Peyer's patch (tissue), 4 donors: ENCODE data around the gene TCAF1. TPM values are rescaled to one million over a fixed set of nuclear protein-coding genes. Genes with fewer than 3 reads are reported as not detected.
A peak's percentile ranks its signal among the peaks of the same experiment; 100 is the strongest.
"Not testable (repeated sequence)": the region's sequence is repeated elsewhere in the genome, so short reads cannot be mapped to it uniquely, and the experiment has no call there.

Experiments used
- DNase-seq, 3 donors: peaks; one replicate each; pipeline ENCODE4 v3.0.0-alpha.2; 2017 to 2019
- H3K27ac ChIP-seq, 4 donors: fragments of 200-600 bp; sonication (generic); one replicate each; pipeline ENCODE4 v1.5.1; 2016 to 2019
- H3K27me3 ChIP-seq, 2 donors: fragments of 200-600 bp; sonication (generic); one replicate each; pipeline ENCODE4 v1.5.1; 2019
- H3K36me3 ChIP-seq, 3 donors: fragments of 200-600 bp; sonication (generic); one replicate each; pipeline ENCODE4 v1.5.1; 2016 to 2019
- H3K4me1 ChIP-seq, 4 donors: fragments of 200-600 bp; sonication (generic); one replicate each; pipeline ENCODE4 v1.5.1; 2016 to 2019
- H3K4me3 ChIP-seq, 4 donors: fragments of 200-600 bp; sonication (generic); 1 replicate in 3 of 4; 2 replicates in 1 of 4; pipeline ENCODE4 v1.5.1; 2016 to 2019; ENCODE audit warnings: mild to moderate bottlenecking in 1 of 4
- H3K9me3 ChIP-seq, 4 donors: fragments of 200-600 bp; sonication (generic); one replicate each; pipeline ENCODE4 v1.5.1; 2016 to 2019; ENCODE audit warnings: mild to moderate bottlenecking in 1 of 4
- POLR2A ChIP-seq, 2 donors: fragments of 450-650 bp; IDR thresholded peaks; one replicate each; pipeline ENCODE4 v1.5.1; 2017; ENCODE audit warnings: antibody characterized with exemption in 2 of 2, mild to moderate bottlenecking in 2 of 2, moderate library complexity in 2 of 2
- total RNA-seq, 4 donors: library from RNA; depleted of rRNA; stranded (reverse); fragments of >200 nt; gene quantifications; one replicate each; pipeline ENCODE4 v1.1.0, GENCODE V29; 2016
- TF ChIP-seq, protein P1 (sequence below), 6 experiments: fragments of 450-650 bp in 4 of 6; fragments of 200-600 bp in 2 of 6; sonication (generic) in 1 of 6; IDR thresholded peaks; one replicate each; pipeline ENCODE4 v1.5.1; 2017 to 2019; ENCODE audit warnings: antibody characterized with exemption in 6 of 6, mild to moderate bottlenecking in 3 of 6, moderate library complexity in 1 of 6

The TCAF1 gene
- total RNA-seq, 4 donors from 2014 or later, result 21.8 to 33.8 (median 24.4) TPM

DNA sequence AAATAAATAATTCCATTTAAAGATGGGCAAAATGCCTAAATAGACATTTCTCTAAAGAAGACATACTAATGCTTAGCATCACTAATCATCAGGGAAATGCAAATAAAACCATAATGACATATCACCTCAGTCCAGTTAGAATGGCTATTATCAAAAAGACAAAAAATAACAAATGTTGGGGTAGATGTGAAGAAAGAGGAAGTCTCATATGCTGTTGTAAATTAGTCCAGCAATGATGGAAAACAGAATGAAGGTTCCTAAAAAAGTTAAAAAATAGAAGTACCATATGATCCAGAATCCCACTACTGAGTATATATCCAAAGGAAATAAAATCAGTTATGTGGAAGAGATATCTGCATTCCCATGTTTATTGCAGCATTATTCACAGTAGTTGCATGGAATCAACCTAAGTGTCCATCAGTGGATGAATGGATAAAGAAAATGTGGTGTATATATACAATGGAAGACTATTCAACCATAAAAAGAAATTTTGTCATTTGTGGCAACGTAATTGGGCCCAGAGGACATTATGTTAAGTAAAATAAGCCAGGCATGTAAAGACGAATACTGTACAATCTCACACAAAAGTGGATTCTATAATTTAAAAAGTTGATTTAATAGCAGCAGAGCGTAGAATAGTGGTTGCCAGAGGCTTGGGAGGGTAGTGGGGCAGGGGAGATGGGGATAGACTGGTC, 52.0 kb downstream of the TCAF1 start:
- H3K27me3 ChIP-seq, result no peaks in the 10 kb centered on the region
- H3K9me3 ChIP-seq, result no peaks in the 10 kb centered on the region
- no peak overlapping the region for H3K4me3 ChIP-seq
- H3K36me3 ChIP-seq, result no peaks in the 10 kb centered on the region
- DNase-seq, result no peak
- no peaks in the 10 kb centered on the region for H3K4me1 ChIP-seq
- TF ChIP-seq, protein P1, sequence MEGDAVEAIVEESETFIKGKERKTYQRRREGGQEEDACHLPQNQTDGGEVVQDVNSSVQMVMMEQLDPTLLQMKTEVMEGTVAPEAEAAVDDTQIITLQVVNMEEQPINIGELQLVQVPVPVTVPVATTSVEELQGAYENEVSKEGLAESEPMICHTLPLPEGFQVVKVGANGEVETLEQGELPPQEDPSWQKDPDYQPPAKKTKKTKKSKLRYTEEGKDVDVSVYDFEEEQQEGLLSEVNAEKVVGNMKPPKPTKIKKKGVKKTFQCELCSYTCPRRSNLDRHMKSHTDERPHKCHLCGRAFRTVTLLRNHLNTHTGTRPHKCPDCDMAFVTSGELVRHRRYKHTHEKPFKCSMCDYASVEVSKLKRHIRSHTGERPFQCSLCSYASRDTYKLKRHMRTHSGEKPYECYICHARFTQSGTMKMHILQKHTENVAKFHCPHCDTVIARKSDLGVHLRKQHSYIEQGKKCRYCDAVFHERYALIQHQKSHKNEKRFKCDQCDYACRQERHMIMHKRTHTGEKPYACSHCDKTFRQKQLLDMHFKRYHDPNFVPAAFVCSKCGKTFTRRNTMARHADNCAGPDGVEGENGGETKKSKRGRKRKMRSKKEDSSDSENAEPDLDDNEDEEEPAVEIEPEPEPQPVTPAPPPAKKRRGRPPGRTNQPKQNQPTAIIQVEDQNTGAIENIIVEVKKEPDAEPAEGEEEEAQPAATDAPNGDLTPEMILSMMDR (IDR thresholded peaks at IDR 0.05), result no peak
- no peak for TF ChIP-seq POLR2A (IDR thresholded peaks at IDR 0.05)
- H3K27ac ChIP-seq, result no peak overlapping the region

DNA sequence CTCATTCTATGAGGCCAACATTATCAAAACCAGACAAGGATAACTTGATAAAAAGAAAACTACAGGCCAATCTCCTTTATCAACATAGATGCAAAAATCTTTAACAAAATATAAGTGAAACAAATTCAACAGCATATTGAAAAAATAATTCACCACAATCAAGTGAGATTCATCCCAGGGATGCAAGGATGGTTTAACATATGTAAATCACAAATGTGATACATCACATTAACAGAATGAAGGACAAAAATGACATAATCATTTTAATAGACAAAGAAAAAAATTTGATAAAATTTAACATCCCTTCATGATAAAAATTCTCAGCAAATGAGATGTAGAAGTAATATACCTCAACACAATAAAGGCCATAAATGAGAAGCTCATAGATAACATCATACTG, 53.8 kb downstream of the TCAF1 start:
- no peak for TF ChIP-seq POLR2A (IDR thresholded peaks at IDR 0.05)
- TF ChIP-seq, protein P1 (IDR thresholded peaks at IDR 0.05), result no peak
- Histone ChIP-seq H3K9me3 (no peaks in the 10 kb centered on the region), H3K4me3 (no peak overlapping the region), H3K36me3 (no peaks in the 10 kb centered on the region), H3K27me3 (no peaks in the 10 kb centered on the region), H3K27ac (no peak overlapping the region), H3K4me1 (no peaks in the 10 kb centered on the region)
- DNase-seq, result no peak

DNA sequence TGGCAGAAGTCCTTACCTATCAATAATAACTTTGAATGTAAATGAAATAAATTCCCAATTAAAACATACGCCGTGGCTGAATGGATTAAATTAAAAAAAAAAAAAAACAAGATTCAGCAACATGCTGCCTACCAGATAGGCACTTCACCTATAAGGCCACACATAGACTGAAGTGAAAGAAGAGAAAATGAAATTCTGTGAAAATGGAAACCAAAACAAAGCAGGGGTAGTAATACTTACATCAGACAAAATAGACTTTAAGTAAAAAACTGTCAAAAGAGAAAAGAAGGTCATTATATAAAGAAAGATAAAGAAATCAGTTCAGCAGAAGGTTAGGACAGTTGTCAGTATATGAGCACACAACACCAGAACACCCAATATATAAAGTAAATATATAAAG, 55.3 kb downstream of the TCAF1 start:
- TF ChIP-seq POLR2A (IDR thresholded peaks at IDR 0.05), result no peak
- TF ChIP-seq, protein P1 (IDR thresholded peaks at IDR 0.05), result no peak
- Histone ChIP-seq H3K9me3 (no peaks in the 10 kb centered on the region), H3K27ac (no peak overlapping the region), H3K36me3 (no peaks in the 10 kb centered on the region), H3K4me3 (no peak overlapping the region), H3K4me1 (no peaks in the 10 kb centered on the region), H3K27me3 (no peaks in the 10 kb centered on the region)
- DNase-seq, result no peak

DNA sequence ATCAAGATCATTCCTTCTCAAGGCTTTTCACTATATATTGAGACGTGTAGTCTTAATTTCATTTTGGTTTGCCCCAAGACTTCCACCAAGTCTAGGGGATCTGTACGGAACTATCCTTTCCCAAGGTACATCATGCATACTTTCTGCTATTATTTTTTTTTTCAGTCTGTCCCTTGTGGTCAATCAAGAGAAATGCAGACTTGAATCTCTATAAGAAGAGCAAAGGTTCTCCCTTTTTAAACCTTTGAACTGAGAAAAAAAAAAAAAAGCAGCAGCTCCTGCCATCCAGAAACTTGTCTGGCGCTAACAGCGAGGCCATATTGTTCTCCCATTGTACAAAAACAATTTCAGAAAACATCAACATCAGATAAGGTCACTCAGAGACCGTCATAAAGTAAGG, 60.3 kb downstream of the TCAF1 start:
- DNase-seq, H3K4me3 ChIP-seq, H3K27ac ChIP-seq, H3K36me3 ChIP-seq, H3K4me1 ChIP-seq, H3K9me3 ChIP-seq, H3K27me3 ChIP-seq: not testable (repeated sequence)
- TF ChIP-seq, protein P1 (IDR thresholded peaks at IDR 0.05), result peak in 4 of 6 experiments; percentile 13 to 39 (median 28)

DNA sequence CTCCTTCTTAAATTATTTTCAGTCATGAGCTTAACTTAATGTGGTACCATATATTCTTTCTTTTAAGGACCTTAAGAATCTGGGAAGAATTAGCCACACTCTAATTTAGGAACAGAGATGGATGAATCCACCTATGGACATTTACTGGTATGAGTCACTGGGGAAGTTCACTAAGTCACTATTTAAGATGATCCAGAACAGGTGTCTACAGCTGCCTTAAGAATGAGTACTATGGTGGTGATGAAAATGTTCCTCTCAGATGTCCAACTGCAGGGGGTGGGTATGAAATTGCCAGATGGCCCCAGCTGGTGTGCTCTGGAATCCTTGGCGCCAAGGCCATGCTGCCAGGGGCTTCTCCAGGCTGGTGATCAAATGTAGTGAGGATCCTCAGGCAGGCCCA, 61.9 kb downstream of the TCAF1 start:
- H3K36me3 ChIP-seq, H3K4me3 ChIP-seq, H3K9me3 ChIP-seq, DNase-seq, H3K27me3 ChIP-seq, H3K27ac ChIP-seq, H3K4me1 ChIP-seq: not testable (repeated sequence)

DNA sequence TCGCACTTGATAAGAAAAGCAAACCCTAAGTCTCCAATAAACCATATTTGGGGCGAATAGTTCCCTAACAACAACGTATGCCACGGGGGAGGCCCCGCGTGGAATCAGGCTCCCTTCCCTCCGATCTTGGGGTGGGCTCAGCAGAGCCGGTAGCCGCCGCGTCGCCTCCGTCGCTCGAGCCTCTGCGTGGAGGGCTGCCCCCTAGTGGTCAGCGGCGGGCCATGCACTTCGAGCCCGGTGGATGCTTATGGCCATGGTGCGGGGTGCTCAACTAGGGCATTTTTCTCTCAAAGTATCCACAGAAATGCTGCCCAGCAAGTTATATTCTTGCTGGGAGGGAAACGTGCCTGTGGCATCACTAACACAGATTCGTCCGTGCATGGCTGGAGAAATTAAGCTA, 64.8 kb downstream of the TCAF1 start:
- H3K9me3 ChIP-seq, H3K4me1 ChIP-seq, H3K27me3 ChIP-seq, H3K36me3 ChIP-seq: not testable (repeated sequence)
- Histone ChIP-seq H3K27ac (peak overlapping the region in 1 of 4 donors; percentile 55), H3K4me3 (peak overlapping the region in 3 of 4 donors; percentile 16 to 38 (median 27))
- peak in 2 of 3 donors; percentile 89 to 97 for DNase-seq
- TF ChIP-seq, protein P1 (IDR thresholded peaks at IDR 0.05), result peak in 2 of 6 experiments; percentile 59 to 60

DNA sequence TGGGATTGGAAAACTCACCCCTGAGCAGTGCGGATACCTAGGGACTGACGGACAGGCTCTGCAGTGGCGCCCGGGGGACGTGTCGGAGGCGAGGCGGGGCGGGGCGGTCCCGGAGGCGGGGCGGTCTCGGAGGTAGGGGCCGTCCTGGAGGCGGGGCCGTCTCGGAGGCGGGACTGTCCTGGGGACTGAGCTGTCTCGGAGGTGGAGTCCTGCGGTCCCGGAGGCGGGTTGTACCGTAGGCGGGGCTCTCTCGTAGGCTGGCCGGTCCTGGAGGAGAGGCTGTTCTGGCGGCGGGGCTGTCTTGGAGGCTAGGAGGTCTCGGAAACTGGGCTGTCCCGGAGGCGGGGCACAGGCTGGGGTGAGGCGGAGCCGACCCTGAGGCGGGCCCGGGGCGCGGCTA, 65.4 kb downstream of the TCAF1 start:
- DNase-seq, result peak in 2 of 3 donors; percentile 90 to 98

DNA sequence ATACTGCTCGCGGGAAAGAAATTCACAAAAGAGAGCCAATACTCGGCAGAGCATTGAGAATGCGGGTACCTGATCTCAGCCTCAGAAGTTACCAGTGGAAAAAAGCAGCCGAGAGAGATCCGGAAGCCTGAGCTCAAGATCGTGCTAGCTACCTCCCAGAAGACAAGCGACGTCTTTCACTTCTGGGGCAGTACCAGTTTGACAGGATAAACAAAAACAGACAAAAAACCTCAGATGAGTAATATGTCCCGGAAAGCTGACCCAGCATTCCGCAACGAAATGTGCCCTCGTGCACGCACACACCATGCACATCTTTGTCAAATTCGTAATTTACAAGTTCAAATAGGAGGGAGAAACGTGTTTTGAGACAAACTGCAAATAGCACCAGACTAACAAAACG, 65.9 kb downstream of the TCAF1 start:
- peak overlapping the region in 1 of 4 donors; percentile 51 for H3K4me3 ChIP-seq
- H3K36me3 ChIP-seq, H3K9me3 ChIP-seq, H3K4me1 ChIP-seq, DNase-seq, H3K27me3 ChIP-seq: not testable (repeated sequence)
- peak overlapping the region in 1 of 4 donors; percentile 78 for H3K27ac ChIP-seq

More for the DNA sequence above, 65.4 kb downstream of the TCAF1 start:
- H3K4me1 ChIP-seq, H3K27me3 ChIP-seq, H3K36me3 ChIP-seq, H3K9me3 ChIP-seq: not testable (repeated sequence)
- Histone ChIP-seq H3K27ac (peak overlapping the region; percentile 55 to 78 (median 67)), H3K4me3 (peak overlapping the region in 3 of 4 donors; percentile 44 to 56 (median 51))

DNA sequence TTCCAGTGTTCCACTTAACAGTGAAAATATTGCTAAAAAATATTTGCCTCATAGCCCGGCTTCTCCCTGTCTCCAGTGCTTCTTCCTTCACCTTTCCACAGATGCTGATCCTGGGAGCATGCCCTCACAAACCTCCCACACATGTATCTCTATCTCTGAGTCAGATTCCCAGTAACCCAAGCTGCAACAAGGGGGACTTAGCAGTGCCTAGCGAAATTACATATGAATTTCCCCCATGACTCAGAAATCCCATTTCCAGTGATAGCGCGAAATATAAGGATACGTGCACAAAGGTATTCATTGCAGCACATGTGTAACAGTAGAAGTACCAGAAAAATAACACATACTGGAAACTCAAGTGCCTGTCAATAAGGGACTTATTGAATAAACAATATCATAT, 75.4 kb downstream of the TCAF1 start:
- not testable (repeated sequence) for H3K36me3 ChIP-seq, H3K9me3 ChIP-seq, H3K27me3 ChIP-seq, H3K27ac ChIP-seq, H3K4me1 ChIP-seq, DNase-seq, H3K4me3 ChIP-seq
